Mesodermal cell (in vitro differentiated cells): ENCODE results near the gene SCRT2.

Experiments used
- H3K27ac ChIP-seq: 2 replicates; pipeline ENCODE4 v1.7.0; 2013; ENCODE audit warnings: mild to moderate bottlenecking, low read depth, low read length, moderate library complexity; ENCODE audit not compliant: severe bottlenecking
- H3K36me3 ChIP-seq: 2 replicates; pipeline ENCODE4 v1.7.1; 2013; ENCODE audit warnings: mild to moderate bottlenecking, low read length, moderate library complexity; ENCODE audit not compliant: control insufficient read depth, insufficient read depth
- H3K4me1 ChIP-seq: one replicate; pipeline ENCODE4 v1.7.1; 2013; ENCODE audit warnings: mild to moderate bottlenecking, low read length; ENCODE audit not compliant: insufficient read depth, control insufficient read depth, poor library complexity, severe bottlenecking
- H3K4me3 ChIP-seq: 2 replicates; pipeline ENCODE4 v1.7.0; 2013; ENCODE audit warnings: low read length, control low read depth, mild to moderate bottlenecking; ENCODE audit not compliant: insufficient read depth, poor library complexity, severe bottlenecking; ENCODE audit errors: extremely low read depth
- H3K9me3 ChIP-seq: 2 replicates; pipeline ENCODE4 v1.7.1; 2013; ENCODE audit warnings: mild to moderate bottlenecking, low read length, moderate library complexity; ENCODE audit not compliant: control insufficient read depth
- WGBS, 2 experiments: methylation state at CpG; one replicate each; pipeline ENCODE4 v1.1.5; 2013; ENCODE audit warnings: missing lambda C conversion rate in 2 of 2; ENCODE audit not compliant: insufficient coverage in 2 of 2; 5-methylcytosine and 5-hydroxymethylcytosine counted together

Gene SCRT2

DNA sequence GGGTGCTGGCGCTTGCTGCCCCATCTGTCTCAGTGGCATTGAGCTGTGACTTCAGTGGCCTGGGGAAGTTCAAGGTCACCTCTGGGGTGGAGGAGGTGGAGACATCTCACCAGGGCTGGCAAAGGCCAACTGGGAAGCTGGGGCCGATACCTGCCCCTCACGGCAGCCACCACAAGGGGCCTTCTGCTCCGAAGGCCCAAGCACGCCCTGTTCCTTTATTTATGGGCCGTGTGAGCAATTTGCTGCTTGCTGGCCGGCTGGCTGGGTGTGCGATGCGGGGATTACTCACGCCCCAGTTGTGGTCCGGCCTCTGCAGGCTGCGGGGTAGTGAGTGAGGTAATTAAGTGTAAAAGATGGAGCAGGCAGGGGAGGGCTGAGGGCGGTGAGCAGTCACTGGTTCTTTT, 13.2 kb upstream of the SCRT2 start:
- no peaks in the 10 kb centered on the region for H3K4me1 ChIP-seq
- no peaks in the 10 kb centered on the region for H3K36me3 ChIP-seq
- H3K4me3 ChIP-seq = no peak overlapping the region
- WGBS, 2 experiments = 27 to 41% methylated on average over 8 to 11 of the region's 13 CpGs
- no peaks in the 10 kb centered on the region for H3K9me3 ChIP-seq
- no peak overlapping the region for H3K27ac ChIP-seq

- Histone ChIP-seq H3K4me3 (no peak overlapping the region), H3K36me3 (no peaks in the 10 kb centered on the region), H3K27ac (no peak overlapping the region), H3K9me3 (no peaks in the 10 kb centered on the region), H3K4me1 (no peaks in the 10 kb centered on the region)
- WGBS, 2 experiments = 90 to 95% methylated on average over 5 to 6 of the region's 9 CpGs
These were observed 12.0 kb upstream of the SCRT2 start for GRCh38 chr20:687468-688203.

GRCh38 chr20:684676-685319, 9.2 kb upstream of the SCRT2 start:
- no peak overlapping the region for H3K27ac ChIP-seq
- no peaks in the 10 kb centered on the region for H3K4me1 ChIP-seq
- H3K36me3 ChIP-seq = no peaks in the 10 kb centered on the region
- no peak overlapping the region for H3K4me3 ChIP-seq
- WGBS, 2 experiments = 86 to 100% methylated on average over 1 of the region's 4 CpGs
- H3K9me3 ChIP-seq = no peaks in the 10 kb centered on the region

GRCh38 chr20:682123-682522, 6.5 kb upstream of the SCRT2 start:
- Histone ChIP-seq H3K4me1 (no peaks in the 10 kb centered on the region), H3K36me3 (no peaks in the 10 kb centered on the region), H3K27ac (no peak overlapping the region), H3K4me3 (no peak overlapping the region), H3K9me3 (no peaks in the 10 kb centered on the region)
- WGBS, 2 experiments = 80% methylated on average over 1 of the region's 1 CpG; no CpG with 5 or more reads in 1 of the 2 experiments

DNA sequence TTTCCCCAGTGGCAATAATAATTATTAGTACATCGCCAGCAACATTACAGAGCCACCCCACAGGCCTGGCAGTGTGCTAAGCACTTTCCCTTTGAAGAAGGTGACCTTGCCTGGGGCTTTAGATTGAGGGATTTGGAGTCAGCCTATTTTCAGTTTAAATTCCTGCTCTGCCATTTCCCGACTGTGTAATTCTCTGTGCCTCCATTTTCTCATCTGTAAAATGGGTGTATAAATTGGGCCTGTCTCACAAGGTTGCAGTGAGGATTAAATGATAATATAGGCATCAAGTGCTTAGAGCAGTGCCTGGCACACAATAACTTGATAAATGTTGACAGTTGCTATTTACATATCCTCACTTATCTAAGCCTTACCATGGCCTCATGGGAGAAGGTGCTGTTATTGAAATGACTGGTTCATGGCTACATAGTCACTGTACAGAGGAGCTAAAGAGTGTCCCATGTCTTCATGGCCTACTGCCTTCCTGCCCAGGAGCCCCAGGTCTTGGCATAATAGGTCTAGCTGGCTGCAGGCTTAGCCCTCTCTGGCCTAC, 5.1 kb upstream of the SCRT2 start:
- 83% methylated on average over 1 of the region's 2 CpGs; no CpG with 5 or more reads in 1 of the 2 experiments for WGBS, 2 experiments
- no peaks in the 10 kb centered on the region for H3K9me3 ChIP-seq
- H3K4me1 ChIP-seq = peaks cover 6% of the 10 kb centered on the region
- no peaks in the 10 kb centered on the region for H3K36me3 ChIP-seq
- no peak overlapping the region for H3K4me3 ChIP-seq
- H3K27ac ChIP-seq = no peak overlapping the region

DNA sequence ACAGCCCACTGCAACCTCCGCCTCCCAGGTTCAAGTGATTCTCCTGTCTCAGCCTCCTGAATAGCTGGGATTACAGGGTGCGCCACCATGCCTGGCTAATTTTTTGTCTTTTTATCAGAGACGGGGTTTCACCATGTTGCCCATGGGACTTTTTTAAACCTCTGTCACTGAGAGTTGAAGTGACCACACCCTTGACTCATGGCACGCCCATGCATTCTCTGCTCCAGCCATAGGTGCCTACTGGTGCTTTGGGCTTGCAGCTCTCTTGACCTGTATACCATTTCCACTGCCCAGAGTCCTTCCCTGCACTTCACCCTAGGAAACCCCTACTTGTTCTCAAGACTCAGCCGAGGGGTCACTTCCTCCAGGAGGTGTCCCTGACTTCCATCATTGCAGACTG, 2.4 kb upstream of the SCRT2 start:
- H3K4me1 ChIP-seq = peaks cover 13% of the 10 kb centered on the region
- no peaks in the 10 kb centered on the region for H3K36me3 ChIP-seq
- no peak overlapping the region for H3K27ac ChIP-seq
- H3K9me3 ChIP-seq = no peaks in the 10 kb centered on the region
- WGBS, 2 experiments = 89 to 91% methylated on average over 4 to 5 of the region's 5 CpGs
- no peak overlapping the region for H3K4me3 ChIP-seq

- H3K9me3 ChIP-seq = no peaks in the 10 kb centered on the region
- no peaks in the 10 kb centered on the region for H3K36me3 ChIP-seq
- no peak overlapping the region for H3K27ac ChIP-seq
- WGBS, 2 experiments = 86 to 94% methylated on average over 2 to 3 of the region's 3 CpGs
- H3K4me1 ChIP-seq = peaks cover 18% of the 10 kb centered on the region
- H3K4me3 ChIP-seq = no peak overlapping the region
These were observed 1.4 kb upstream of the SCRT2 start for GRCh38 chr20:676967-677366.

GRCh38 chr20:676315-676937, 824 bp upstream of the SCRT2 start:
- no peaks in the 10 kb centered on the region for H3K36me3 ChIP-seq
- no peaks in the 10 kb centered on the region for H3K9me3 ChIP-seq
- 4 to 13% methylated on average over 10 to 18 of the region's 24 CpGs for WGBS, 2 experiments
- peaks cover 18% of the 10 kb centered on the region for H3K4me1 ChIP-seq
- H3K27ac ChIP-seq = no peak overlapping the region
- H3K4me3 ChIP-seq = no peak overlapping the region

- Histone ChIP-seq H3K9me3 (no peaks in the 10 kb centered on the region), H3K4me3 (no peak overlapping the region), H3K36me3 (no peaks in the 10 kb centered on the region), H3K4me1 (peaks cover 18% of the 10 kb centered on the region), H3K27ac (no peak overlapping the region)
- 11 to 13% methylated on average over 20 to 24 of the region's 25 CpGs for WGBS, 2 experiments
These were observed 559 bp downstream of the SCRT2 start for GRCh38 chr20:675033-675452.

DNA sequence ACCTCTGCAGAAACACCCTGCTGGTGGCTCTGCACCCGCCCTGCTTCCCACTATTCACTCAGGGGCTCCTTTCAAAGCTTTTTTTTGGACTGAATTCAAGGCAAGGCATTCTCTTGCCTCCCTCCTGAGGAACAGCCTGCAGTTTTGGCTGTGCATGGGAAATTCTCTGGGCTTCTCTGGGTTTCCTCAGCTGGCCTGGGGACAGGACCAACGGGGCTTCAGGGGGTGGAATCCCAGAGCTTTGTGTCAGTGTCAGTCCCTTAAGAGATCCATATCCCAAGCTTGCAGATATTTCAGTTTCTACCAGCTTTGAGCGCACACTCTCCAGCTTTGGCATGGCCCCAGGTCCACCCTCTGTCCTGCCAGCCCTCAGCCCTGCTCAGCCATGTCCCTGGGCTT, 2.0 kb downstream of the SCRT2 start:
- WGBS, 2 experiments = 75 to 83% methylated on average over 2 to 3 of the region's 3 CpGs
- H3K27ac ChIP-seq = no peak overlapping the region
- peaks cover 18% of the 10 kb centered on the region for H3K4me1 ChIP-seq
- no peaks in the 10 kb centered on the region for H3K9me3 ChIP-seq
- H3K36me3 ChIP-seq = no peaks in the 10 kb centered on the region
- no peak overlapping the region for H3K4me3 ChIP-seq
